NOMO-1 treated with dmso at 0.1 percent for 144 hours (cell line): Measurements from ENCODE around the gene DOK1.
A peak's percentile ranks its signal among the peaks of the same experiment; 100 is the strongest.

Experiments used
- DNase-seq: peaks from one replicate; lab custom pipeline; 2025; ENCODE audit not compliant: unreplicated experiment; lab: John Stamatoyannopoulos, UW

DOK1 gene

DNA sequence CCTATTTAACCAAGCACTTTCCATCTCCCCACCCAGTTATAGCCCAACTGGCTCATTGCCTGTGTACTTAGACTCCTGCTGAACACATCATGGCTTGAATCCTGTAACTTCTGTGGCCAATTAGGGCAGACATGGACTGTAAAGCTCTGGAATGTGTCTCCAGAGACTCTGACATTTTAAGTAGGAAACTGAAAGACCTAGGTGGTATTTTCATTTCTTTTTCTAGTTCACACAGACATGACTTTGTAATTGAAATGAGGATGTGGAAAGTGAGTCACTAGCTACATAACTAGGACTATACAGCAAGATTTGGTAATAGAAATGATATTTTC lies 12.2 kb downstream of the DOK1 start:
- no peak for DNase-seq

DNA sequence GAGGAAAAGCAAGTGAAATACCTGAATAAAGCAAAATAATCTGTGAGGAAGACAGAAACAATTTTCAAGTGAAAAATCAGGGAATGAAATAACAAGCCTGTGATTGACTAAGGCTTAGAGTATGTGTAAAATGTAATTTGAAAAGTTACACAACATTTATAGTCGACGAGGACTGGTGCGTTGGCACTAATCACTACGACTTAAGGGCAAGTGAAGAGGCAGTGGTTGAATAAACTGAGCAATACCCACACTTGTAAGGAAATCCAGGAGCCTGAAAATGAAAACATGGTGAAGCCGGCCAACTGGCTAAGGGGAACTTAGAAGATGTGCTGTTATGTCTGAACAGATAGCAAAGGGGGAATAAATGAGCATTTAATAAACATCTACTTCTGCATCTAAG lies 13.4 kb downstream of the DOK1 start:
- no peak for DNase-seq

DNA sequence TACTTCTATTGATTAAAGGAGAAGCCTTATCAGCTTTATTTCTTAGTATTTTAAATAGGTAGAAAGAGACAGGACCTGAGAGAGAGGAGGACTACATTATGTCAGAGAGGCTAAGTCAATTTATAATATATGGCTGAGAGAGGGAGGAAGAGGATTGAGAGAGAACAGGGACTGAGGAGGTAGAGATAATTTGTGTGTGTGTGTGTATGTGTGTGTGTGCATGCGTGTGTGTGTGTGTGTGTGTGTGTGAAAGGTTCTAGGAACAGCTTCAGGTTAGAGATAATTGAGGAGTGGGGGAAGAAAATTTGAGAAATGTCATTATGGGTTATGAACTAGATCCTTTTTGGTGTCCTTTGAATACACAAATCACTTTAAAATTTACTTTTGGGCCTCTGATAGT lies 15.2 kb downstream of the DOK1 start:
- no peak for DNase-seq

DNA sequence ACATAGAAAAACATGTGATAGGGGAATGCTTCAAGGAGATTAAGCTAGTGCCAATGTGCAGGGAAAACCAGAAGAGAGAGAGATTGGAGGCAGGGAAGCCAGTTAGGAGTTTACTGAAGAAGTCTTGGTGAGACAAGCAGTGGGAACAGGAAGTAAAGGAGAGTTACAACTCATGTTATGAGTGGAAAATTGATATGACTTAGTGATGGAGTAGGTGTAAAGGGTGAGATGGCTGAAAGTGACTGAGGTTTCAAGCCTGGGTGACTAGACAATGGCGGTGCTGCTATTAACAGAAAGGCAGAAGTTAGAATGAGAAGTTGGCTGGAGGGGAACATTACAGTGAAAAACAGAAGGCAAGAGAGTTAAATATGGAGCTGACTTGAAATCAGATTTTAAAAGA lies 16.5 kb downstream of the DOK1 start:
- no peak for DNase-seq

DNA sequence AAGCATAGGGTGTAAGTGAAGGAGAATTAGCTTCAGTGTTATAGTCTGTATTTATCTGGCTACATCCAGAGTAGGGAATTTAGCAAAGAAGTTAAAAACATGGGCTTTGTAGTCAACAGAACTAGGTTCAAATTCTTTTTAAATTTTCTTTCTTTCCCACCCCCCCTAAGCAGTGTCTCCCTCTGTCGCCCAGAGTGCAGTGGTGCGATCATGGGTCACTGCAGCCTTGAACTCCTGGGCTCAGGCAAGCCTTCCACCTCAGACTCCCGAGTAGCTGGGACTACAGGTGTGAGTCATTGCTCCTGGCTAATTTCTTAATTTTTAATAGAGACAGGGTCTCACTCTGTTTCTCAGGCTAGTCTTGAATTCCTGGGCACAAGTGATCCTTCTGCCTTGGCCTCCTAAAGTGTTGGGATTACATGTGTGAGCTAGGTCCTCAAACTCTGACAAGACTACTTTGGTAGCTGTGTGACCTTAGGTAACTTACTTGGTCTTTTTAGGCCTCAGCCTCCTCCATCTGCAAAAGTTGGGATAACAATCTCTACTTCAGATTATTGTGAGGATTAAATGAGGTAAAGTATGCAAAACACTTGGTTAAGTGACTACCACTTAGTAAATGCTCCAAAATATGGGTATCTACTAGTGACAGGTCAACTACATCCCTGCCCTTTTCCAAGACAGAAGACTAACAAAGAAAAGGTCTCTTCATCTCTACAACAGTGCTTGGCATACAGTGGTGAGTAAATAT lies 17.8 kb downstream of the DOK1 start:
- no peak for DNase-seq

DNA sequence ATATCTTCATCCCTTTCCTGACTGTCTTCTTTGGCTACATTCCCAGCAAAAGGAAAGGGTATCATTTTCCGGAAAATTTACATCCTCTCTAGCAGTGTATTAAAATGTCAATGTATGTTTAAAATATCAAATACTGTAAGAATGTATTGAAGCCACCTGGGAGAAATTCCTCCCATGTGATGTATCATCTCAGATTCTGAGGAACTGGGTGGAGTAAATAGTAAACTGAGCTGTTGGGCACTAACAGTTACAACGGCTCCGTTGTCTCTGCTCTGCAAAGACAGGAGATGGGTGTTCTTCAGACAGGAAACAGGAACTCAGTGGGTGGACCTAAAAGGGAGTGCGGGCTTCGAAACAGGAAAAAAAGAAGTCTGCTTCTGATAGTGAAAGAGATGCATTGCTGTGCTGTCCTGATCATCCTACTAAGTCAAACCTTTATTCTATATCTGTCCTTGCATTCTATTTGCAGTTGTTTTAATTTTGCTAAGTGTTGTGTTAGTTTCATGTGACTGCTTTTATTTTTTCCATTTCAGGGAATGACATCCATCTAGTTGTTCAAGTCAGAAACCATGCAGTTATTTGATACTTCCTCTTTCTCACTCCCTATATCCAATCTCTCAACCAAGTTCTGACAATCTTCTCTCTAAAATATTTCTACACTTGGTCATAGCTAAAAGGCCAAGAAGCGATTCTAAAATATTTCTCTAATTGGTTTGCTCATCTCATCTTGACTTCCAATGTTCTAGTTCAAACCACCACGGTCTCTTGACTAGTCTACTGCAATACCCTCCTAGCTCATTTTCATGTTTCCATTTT lies 19.4 kb downstream of the DOK1 start:
- DNase-seq = peak; percentile 79

DNA sequence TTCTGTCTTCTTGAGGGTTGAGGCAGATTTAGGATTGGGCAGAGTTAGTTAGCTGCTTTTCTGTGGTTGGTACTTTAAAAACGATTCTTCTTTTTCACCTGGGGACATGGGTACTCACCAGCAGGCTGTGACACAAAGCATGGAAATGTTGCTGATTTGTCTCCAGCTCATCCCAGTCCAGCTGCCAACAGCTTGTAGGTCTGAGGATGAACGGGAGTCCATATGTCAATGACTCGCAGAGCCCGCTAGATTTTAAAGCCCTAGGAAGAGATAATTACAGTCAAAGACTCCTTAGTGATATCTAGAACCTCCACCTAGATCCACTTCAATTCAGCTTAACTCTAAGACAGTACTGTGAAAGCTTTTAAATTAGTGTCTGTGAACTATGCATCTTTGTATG lies 20.8 kb downstream of the DOK1 start:
- no peak for DNase-seq

DNA sequence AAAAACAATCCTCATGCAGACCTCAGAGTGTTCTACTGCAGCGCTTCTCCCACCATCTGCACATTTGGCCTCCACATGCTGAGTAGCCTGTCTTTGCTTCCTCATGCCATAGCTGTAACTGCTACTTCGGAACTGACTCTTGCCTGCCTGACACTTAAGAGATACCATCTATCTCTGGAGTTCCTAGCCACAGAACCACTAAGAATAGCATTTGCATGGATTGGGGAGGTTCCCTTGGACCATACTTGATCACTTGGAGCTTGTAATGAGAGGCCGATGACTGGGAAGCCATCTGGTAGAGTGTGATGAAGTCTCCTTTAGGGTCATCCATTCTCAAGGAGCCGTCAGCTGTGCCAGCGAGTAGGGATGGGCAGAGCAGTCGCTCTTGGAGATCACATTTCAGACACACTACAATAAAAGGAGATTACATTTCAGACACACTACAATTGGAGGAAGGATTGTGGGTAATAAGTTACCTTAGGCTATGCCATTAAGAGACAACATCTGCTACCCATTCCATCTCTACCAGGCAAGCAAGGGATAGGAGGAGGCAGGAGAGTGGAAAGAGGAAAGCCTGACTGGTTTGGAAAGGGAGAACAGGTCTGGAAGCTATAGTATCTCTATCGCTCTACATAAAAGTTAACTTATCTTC lies 21.8 kb downstream of the DOK1 start:
- DNase-seq = no peak

DNA sequence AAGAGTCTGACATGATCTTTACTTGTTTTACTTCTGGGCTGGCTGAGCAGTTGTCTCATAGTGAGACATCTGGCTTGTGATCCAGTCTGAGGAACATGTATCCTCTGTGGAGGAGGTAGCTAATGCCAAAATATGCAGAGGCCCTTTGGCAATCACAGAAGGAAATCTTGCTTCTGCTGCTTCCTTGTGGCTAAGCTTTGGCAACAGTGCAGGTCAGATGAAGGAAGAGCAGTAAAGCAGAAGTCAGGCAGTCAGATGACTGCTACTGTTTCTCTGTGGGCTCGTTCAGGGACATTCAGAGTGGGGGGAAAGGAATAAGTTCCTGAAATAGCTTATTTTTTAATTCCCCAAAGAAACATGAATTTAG lies 22.3 kb downstream of the DOK1 start:
- peak; percentile 80 for DNase-seq

DNA sequence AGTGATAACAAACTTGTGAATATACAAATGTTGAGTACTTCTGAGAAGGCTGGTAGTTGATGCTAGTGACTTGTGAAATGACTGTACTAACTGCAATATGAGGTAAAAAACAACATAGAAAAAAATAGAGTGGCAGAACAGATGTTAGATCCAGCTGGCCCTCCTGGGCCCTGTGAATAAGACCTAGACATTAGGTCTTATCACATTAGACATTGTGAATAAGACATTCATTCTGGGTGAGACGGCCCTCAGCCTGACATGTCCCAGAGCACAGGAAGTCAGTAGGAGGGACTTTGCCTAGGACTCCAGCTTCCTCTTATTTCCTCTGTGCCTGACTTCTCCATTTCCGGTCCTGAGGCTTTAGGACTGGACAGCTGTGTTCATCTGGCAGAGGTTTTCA lies 22.9 kb downstream of the DOK1 start:
- peak; percentile 56 for DNase-seq

DNA sequence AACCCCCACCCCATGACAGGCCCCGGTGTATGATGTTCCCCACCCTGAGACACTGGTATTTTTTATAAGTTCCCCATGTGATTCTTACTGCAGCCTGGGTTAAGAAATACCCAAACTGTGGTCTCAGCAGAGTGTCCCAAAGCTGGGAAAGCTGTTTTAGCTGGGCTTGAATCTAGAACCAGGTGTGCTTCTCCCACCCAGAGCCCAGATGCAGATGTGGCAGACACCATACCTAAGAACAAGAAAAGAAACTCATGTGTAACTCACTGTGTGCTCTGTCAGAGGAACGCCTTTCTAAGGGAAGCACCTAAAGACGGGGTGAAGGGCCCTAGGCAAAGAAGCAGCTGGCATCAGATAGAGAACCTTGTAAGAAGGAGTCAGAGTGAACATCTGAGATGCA lies 23.9 kb downstream of the DOK1 start:
- DNase-seq = no peak

DNA sequence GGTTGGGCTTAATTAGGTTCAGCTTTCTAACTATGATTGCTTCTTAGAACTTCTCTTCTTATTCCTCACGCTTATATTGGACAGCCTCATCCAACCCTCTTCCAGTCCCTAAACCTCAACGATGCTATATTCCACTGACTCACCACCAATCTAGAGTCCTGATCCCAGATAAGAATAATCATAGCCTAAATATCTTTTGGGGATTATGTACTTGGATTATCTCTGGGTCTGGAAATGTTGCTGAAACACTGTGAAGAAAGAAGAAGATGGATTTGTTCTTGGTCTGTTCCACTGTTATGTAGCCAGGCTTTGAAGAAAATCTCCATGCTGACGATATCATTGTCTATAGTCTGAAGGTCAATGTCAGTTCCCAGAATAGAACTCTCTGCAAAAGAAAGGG lies 26.9 kb downstream of the DOK1 start:
- no peak for DNase-seq

DNA sequence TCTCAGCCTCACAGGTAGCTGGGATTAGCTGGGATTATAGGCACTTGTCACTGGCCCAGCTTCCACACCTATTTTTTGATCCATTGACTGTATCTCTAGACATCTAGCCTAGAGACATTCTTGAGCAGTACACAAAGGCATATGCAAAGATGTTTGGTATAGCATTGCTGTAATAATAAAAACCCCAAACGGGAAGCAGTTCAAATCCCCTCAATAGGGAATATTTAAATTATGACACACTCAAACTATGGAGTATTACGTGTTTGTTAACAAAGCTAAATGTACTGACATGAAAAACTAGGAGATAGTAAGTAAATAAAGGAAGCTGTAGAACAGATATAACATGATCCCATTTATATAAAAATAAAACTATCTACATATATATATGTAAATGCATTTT lies 27.7 kb downstream of the DOK1 start:
- DNase-seq = no peak

DNA sequence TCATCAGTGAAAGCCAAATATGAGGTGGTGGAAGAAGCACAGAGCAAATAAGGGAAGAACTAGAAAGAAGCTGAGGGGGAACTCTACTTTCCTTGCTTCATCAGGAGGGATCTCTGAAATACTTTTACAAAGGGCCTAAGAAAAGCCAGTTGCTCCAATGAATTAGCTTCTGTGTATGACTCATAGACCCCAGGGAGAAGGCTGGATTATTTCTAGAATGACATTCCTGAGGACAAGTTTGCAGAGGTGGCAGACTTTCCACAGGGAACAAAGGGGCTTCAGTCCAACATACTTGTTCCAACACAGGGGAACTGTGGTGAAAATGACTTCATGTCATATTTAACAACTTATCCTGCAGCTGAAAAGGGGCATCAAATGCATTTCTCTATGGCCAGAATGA lies 29.0 kb downstream of the DOK1 start:
- DNase-seq = no peak

DNA sequence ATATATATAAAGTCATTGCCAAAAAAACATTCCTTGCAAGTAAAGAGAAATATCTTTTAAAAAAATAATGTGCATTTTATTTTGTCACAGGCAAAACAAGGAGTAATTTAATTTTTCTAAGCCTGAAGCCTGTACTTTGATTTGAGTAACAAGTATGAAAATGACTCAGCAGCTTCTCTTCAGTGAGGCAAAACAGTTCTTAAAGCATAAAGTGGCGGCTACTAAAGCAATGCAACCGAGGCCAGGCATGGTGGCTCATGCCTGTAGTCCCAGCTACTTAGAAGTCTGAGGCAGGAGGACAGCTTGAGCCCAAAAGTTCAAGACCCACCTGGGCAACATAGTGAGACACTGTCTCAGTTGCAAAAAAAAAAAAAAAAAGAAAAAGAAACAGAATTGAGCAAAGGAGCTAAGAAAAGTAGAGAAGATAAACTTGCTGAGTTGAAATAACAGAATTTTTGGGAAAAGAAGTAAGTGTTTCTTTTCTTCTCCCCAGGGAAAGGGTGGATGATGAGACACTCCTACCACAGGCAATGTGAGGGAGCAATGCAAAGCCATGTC lies 29.6 kb downstream of the DOK1 start:
- no peak for DNase-seq

DNA sequence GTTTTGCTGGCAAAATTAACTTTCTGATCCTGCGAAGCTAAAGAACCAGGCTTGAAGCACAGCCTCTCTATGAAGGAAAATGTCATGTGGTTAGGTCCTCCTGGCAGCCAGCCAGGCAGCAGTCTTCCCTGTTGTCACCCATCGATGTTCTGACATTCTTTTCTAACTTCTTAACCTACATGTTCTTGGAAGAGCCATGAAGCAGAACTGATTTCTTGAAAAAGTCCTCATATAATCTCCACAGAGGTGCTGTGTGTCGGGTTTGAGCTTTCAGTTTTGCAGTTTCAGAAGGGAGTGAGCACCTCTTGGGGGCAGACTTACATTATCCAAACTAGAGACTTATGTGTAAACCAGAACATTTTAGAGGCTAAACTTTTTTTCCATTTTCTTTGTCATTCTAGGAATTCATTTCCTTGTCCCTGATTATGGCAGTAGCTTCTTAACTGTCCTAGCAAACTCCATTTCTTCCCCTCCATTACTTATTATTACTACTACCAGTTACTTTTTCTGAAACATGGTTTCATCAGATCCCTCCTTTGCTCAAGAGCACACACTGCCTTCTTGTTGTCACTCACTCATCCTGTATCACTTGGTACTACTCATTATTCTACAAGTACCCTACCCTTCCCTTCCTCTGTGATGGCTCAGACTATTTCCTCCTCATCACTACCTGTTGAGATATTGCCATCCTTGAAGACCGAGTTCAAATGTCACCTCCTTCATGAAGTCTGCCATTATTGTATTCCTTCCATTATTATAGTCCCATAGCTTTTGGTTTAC lies 31.1 kb downstream of the DOK1 start:
- no peak for DNase-seq

DNA sequence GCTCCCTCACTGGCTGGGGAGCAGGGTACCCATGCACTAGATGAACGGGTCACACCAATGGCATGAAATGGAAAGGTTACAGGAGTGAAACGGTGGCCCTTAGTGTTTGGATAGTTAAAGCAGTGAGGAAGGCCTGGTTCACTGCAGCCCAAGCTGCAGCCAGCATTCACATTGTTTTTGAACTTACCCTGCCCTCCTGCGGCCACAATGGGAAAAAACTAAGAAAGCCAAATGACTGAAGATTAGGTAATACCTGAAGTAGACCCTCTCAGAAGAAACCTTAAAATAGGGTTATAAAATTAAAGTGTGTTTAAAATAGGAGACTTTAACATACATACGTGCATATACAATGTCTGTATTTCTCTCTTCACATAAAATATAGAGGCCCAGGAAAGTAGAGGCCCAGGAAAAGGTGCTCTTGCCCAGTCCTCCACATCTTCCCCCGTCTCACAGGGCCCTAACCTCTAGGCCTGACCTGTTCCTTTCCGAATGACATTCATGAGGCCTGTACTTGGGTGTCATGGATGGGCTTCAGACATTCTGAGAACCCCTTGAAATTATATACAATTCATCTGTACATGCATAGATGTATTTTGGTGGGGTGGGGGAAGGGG lies 33.3 kb downstream of the DOK1 start:
- DNase-seq = peak; percentile 56

DNA sequence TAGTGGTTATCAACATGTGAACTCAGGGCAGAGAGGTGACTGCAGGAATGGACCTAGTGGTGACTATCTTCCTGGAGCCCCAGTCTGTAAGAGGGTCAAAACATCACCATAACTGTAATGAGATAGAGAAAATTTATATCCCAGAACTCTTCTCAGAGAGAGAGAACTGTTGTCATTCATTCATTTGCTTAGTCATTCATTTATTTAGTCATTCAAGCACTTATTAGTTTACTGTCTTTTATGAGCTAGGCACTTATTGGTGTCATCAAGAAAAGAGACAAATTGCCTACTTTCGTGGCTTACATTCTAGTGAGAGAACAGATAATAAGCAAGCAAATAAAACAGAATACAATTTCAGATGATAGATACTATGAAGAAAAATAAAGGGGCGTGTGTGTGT lies 34.1 kb downstream of the DOK1 start:
- no peak for DNase-seq

DNA sequence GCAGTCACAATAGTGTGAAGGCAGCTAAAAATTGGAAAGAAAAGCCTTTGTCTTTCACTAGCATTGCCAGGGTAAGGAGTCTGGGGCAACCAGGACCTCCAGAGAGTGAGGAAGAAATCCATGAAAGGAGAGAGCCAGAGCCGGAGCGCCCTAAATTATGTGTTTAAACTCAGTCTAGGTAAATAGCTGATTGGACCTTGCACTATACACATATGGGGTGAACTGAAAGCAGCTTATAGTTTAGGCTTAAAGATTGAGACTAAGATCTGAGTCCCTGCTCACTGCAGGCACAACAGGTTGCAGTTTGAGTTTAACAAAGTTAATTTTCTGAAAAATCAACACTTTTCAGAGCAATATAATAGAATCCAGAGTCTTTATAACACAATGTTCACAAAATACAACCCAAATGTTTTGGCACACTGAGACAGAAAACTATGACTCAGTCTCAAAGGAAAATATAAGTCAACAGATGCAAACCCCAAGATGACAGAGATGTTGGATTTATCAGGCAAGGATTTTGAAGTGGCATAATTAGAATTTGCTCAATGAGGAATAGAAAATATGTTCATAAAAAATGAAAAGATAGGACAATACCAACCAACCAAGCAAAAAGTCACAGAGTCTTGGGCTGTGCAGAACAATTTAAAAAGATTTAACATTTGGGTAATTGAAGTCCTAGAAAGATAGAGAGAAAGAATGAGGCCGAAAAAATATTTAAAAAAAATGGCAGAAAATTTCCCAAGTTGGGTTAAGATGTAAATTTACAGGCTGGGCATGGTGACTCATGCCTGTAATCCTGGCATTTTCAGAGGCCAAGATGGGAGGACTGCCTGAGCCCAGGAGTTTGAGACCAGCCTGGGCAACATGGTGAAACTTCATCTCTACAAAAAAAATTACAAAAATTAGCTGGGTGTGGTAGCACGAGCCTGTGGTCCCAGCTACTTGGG lies 39.6 kb downstream of the DOK1 start:
- no peak for DNase-seq

DNA sequence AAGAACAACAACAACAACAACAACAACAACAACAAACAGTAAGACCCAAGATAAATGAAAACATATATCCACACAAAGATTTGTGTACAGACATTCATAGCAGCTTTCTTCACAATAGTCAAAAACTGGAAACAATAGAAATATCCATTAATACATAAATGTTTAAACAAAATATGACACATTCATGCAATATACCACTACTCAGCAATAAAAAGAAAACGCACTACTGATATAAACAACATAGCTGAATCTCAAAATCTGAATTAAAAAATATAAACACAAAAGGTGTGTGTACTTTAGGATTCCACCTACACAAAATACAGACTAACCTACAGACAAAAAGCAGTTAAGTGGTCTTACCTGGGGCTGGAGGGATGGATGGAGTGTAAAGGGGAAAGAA lies 42.1 kb downstream of the DOK1 start:
- no peak for DNase-seq
